Stomach (tissue), 9 donors: ENCODE measurements around the gene DBET. TPM values are rescaled to one million over a fixed set of nuclear protein-coding genes. Genes with fewer than 3 reads are reported as not detected.
"Not testable (repeated sequence)": the region's sequence is repeated elsewhere in the genome, so short reads cannot be mapped to it uniquely, and the experiment has no call there.

Source experiments
- DNase-seq, 2 donors: peaks; one replicate each; pipeline versions ENCODE4 v3.0.0 to v3.0.0-alpha.2; 2013 to 2019
- H3K27ac ChIP-seq, 5 donors: fragments of 200-600 bp in 4 of 5; sonication (generic) in 4 of 5; one replicate each; pipeline ENCODE4 v1.5.1; 2013 to 2019; ENCODE audit warnings: mild to moderate bottlenecking in 1 of 5, moderate library complexity in 1 of 5
- H3K27me3 ChIP-seq, 3 donors: fragments of 200-600 bp; sonication (generic); one replicate each; pipeline ENCODE4 v1.5.1; 2017 to 2019; ENCODE audit warnings: mixed run types in 1 of 3
- H3K36me3 ChIP-seq, 4 donors: fragments of 200-600 bp; sonication (generic); 1 replicate in 3 of 4; 2 replicates in 1 of 4; pipeline ENCODE4 v1.5.1; 2016 to 2019
- H3K4me1 ChIP-seq, 4 donors: fragments of 200-600 bp; sonication (generic); one replicate each; pipeline ENCODE4 v1.5.1; 2016 to 2019
- H3K4me3 ChIP-seq, 4 donors: fragments of 200-600 bp; sonication (generic) in 3 of 4; one replicate each; pipeline ENCODE4 v1.5.1; 2016 to 2019; ENCODE audit warnings: mild to moderate bottlenecking in 1 of 4
- H3K9me3 ChIP-seq, 4 donors: fragments of 200-600 bp; sonication (generic); one replicate each; pipeline ENCODE4 v1.5.1; 2016 to 2019
- WGBS, 5 donors: extraction: QIAGEN DNeasy Blood & Tissue Kit in 3 of 5; methylation state at CpG; one replicate each; pipeline versions ENCODE4 v1.1.5 to v1.1.7; 2013 to 2018; 5-methylcytosine and 5-hydroxymethylcytosine counted together
- intact Hi-C: fragments of 100-400 bp; cut with DNase I; formaldehyde crosslinking; loops from one replicate; pipeline ENCODE4 v1.15.1; 2023; ENCODE audit warnings: low total_unique reads
- polyA plus RNA-seq, 3 donors: library from polyadenylated mRNA; stranded (reverse); fragments of 200-250 nt; gene quantifications; one replicate each; pipeline ENCODE4 v1.2.3, GENCODE V29; 2013
- small RNA-seq, 4 donors: library from RNA; depleted of rRNA; stranded (forward); fragments of <200 nt; gene quantifications; one replicate each; pipeline ENCODE3, GENCODE V24; 2016
- total RNA-seq, 5 donors: library from RNA; depleted of rRNA; stranded (reverse); fragments of >200 nt; gene quantifications; one replicate each; pipeline versions ENCODE4 v1.1.0 to v1.2.3, GENCODE V29; 2014 to 2016
- donor health status: healthy with polysubstance abuse.
- donor health status: Bipolar disorder and iron deficiency.
- donor health status: healthy.

The DBET gene
- total and polyA plus RNA-seq, 8 donors: not detected

DNA sequence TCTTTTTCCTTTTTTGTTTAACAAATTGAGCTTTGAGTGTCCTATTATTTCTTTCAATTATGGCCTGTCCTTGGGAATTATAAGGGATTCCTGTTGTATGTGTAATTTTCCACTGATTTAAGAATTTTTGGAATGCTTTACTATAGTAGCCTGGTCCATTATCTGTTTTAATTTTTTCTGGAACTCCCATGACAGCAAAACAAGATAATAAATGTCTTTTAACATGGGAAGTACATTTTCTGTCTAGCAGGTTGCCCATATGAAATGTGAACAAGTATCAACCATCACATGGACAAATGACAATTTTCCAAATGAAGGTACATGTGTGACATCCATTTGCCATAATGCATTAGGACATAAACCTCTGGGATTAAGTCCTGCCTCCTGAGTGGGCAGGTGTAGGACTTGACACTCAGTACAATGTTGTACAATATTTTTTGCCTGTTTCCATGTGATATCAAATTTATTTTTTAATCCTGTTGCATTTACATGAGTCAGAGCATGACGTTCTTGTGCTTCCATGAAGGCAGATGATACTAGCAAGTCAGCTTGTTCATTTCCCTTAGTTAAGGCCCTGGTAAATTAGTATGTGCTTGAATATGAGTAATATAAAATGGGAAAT is 45.2 kb downstream of the DBET start:
- H3K36me3 ChIP-seq, H3K4me3 ChIP-seq, H3K27ac ChIP-seq, intact Hi-C loops, H3K9me3 ChIP-seq, H3K4me1 ChIP-seq: not testable (repeated sequence)
- 30 to 43% (median 39%) methylated on average over 1 of the region's 1 CpG for WGBS, 5 donors
- peaks cover 0 to 36% (median 8%) of the 10 kb centered on the region in 3 donors for H3K27me3 ChIP-seq
- peak in 1 of 2 donors; percentile 10 for DNase-seq

DNA sequence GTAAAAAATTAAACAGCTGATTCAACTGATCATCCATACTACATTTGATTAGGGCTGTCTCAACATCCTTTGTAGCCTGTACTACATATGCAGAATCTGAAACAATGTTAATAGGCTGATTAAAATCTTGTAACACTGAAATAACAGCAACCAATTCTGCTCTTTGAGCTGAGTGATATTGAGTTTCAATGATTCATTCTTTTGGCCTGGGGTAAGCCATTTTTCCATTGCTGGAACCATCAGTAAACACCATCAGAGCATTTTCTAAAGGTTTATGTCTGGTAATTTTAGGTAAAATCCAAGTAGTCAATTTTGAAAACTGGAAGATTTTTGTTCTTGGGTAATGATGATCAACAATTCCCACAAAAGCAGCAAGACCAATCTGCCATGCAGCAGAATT is 45.7 kb downstream of the DBET start:
- H3K9me3 ChIP-seq, H3K4me1 ChIP-seq, H3K27ac ChIP-seq, H3K36me3 ChIP-seq, DNase-seq, intact Hi-C loops, H3K4me3 ChIP-seq: not testable (repeated sequence)
- H3K27me3 ChIP-seq: peaks cover 0 to 36% (median 8%) of the 10 kb centered on the region in 3 donors

DNA sequence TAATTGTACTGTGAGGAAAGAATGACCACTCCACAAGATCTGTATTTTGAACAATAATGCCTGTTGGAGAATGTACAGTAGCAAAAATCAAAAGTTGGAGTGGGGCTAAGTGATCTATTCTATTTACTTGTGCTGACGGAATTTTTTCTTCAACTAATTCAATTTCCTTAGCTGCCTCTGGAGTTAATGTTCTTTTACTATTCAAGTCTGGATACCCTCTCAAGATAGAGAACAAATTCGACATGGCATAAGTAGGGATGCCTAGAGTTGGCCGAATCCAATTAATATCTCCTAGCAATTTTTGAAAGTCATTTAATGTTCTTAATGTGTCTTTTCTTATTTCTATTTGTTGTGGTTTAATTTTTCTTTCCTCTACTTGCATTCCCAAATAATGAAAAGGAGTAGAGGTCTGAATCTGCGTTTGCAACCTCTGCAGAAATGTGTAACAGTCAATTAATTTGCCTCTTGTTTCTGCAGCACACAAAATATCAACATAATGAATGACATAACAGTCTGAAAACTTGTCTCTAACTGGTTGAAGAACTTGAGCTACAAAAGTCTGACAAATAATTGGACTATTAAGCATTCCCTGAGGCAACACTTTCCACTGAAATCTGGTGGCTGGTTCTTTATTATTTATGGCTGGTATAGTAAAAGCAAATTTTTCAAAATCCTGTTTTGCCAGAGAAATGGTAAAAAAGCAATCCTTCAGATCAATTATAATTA is 46.4 kb downstream of the DBET start:
- H3K9me3 ChIP-seq, DNase-seq, H3K4me1 ChIP-seq, H3K27ac ChIP-seq, intact Hi-C loops, H3K36me3 ChIP-seq, H3K4me3 ChIP-seq: not testable (repeated sequence)
- 52 to 59% (median 57%) methylated on average over 4 of the region's 4 CpGs for WGBS, 5 donors
- H3K27me3 ChIP-seq: peaks cover 0 to 36% (median 8%) of the 10 kb centered on the region in 3 donors

DNA sequence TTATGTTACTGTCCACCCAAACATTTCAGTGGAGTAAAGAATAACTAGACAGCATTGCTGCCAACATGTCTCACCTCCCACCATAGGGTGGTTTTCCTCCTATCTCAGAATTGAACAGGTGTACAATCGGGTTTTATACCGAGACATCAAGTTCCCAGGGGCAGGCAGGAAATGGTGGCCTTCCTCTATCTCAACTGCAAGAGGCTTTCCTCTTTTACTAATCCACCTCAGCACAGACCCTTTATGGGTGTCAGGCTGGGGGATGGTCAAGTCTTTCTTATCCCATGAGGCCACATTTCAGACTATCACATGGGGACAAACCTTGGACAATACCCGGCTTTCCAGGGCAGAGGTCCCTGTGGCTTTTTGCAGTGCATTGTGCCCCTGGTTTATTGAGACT is 48.6 kb downstream of the DBET start:
- H3K4me3 ChIP-seq, H3K9me3 ChIP-seq, H3K4me1 ChIP-seq, H3K36me3 ChIP-seq, intact Hi-C loops, H3K27ac ChIP-seq: not testable (repeated sequence)
- WGBS, 5 donors: 60 to 81% (median 72%) methylated on average over 2 to 3 of the region's 3 CpGs
- DNase-seq: peak in 1 of 2 donors; percentile 24
- peaks cover 0 to 26% (median 8%) of the 10 kb centered on the region in 3 donors for H3K27me3 ChIP-seq

DNA sequence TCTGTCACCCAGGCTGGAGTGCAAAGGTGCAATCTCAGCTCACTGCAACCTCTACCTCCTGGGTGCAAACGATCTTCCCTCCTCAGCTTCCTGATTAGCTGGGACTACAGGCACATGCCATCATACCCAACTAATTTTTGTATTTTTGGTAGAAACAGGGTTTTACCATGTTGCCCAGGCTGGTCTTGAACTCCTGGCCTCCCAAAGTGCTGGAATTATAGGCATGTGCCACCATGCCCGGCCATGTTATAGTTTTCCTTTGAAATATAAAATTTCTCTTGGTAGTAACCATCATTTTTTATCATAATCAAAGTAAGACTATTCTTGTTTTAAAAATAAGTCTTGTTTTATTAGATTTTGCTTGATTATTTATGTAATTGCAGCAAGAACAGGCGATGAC is 50.7 kb downstream of the DBET start:
- H3K4me1 ChIP-seq, intact Hi-C loops, H3K4me3 ChIP-seq, H3K27ac ChIP-seq, H3K9me3 ChIP-seq, H3K36me3 ChIP-seq: not testable (repeated sequence)
- WGBS, 5 donors: 49 to 59% (median 57%) methylated on average over 3 of the region's 3 CpGs
- H3K27me3 ChIP-seq: peaks cover 0 to 14% (median 8%) of the 10 kb centered on the region in 3 donors
- DNase-seq: peak in 1 of 2 donors; percentile 24

Small RNAs within 50 kb of the gene (small RNA-seq; reads per million reads assigned to genes)
- gene RNA5SP174 (0 to 0.39 (median 0.17) reads per million in 4 donors), gene RNA5SP175 (6.1 to 15.1 (median 7.6) reads per million in 4 donors)

Other genes starting within 250 kb of the DBET start
- gene FRG1, start 123.6 kb upstream of the DBET start, total RNA-seq: 10 to 100 TPM in 3 of 5 donors, 1 to 10 TPM in 2; 1.8 to 45.7 (median 12.2) TPM
- gene FRG1, start 123.6 kb upstream of the DBET start, polyA plus RNA-seq: 10 to 100 TPM; 28.8 to 54.5 (median 49.6) TPM
- not detected for gene FRG2, start 37.2 kb upstream of the DBET start, total RNA-seq
- not detected for gene FRG2, start 37.2 kb upstream of the DBET start, polyA plus RNA-seq
- gene DUX4, start 109.3 kb downstream of the DBET start, total RNA-seq: not detected
- gene DUX4, start 109.3 kb downstream of the DBET start, polyA plus RNA-seq: not detected